HepG2 (cell line): Measurements from ENCODE around the gene CDC20. TPM values are rescaled to one million over a fixed set of nuclear protein-coding genes. Genes with fewer than 3 reads are reported as not detected.

Experiments
- BORCS8-MEF2B ChIP-seq: sonication (generic); formaldehyde crosslinking; IDR thresholded peaks from 2 replicates; pipeline ENCODE4 v1.8.0; 2022; ENCODE audit warnings: mild to moderate bottlenecking, missing genetic modification reagents
- GABPA ChIP-seq, 2 experiments: IDR thresholded peaks; 2 replicates each; pipeline ENCODE4 v1.6.1; 2011 to 2016; ENCODE audit warnings: low read depth in 2 of 2, low read length in 1 of 2, missing biosample characterization in 1 of 2, missing genetic modification characterization in 1 of 2
- HDAC1 ChIP-seq: sonication (generic); formaldehyde crosslinking; IDR thresholded peaks from 2 replicates; pipeline ENCODE4 v1.5.1; 2020; ENCODE audit warnings: mild to moderate bottlenecking, missing genetic modification reagents
- HOXA5 ChIP-seq: sonication (generic); formaldehyde crosslinking; IDR thresholded peaks from 2 replicates; pipeline ENCODE4 v1.4.0; 2020; ENCODE audit warnings: missing genetic modification reagents
- KLF16 ChIP-seq, 2 experiments: sonication (generic) in 1 of 2; formaldehyde crosslinking in 1 of 2; IDR thresholded peaks; 2 replicates each; pipeline versions ENCODE4 v1.6.1 to v1.8.0; 2016 to 2023; ENCODE audit warnings: missing genetic modification reagents in 2 of 2, missing compliant biosample characterization in 1 of 2
- NFYB ChIP-seq: sonication (generic); formaldehyde crosslinking; IDR thresholded peaks from 2 replicates; pipeline ENCODE4 v1.4.0; 2020; ENCODE audit warnings: missing genetic modification reagents
- NR2C2 ChIP-seq: sonication (generic); formaldehyde crosslinking; IDR thresholded peaks from 2 replicates; pipeline ENCODE4 v1.4.0; 2020; ENCODE audit warnings: missing genetic modification reagents, mild to moderate bottlenecking, moderate library complexity, borderline replicate concordance
- PITX1 ChIP-seq: sonication (generic); formaldehyde crosslinking; IDR thresholded peaks from 2 replicates; pipeline ENCODE4 v1.5.1; 2020; ENCODE audit warnings: mild to moderate bottlenecking, missing genetic modification reagents
- POLR2G ChIP-seq: fragments of 200-400 bp; formaldehyde crosslinking; IDR thresholded peaks from 2 replicates; pipeline ENCODE4 v1.6.1; 2018; ENCODE audit warnings: mild to moderate bottlenecking, low read depth, low read length, moderate library complexity
- XRCC5 ChIP-seq: fragments of 200-400 bp; formaldehyde crosslinking; optimal IDR thresholded peaks from 2 replicates; pipeline ENCODE3; 2017; ENCODE audit warnings: mild to moderate bottlenecking, low read length
- ZNF143 ChIP-seq: sonication (generic); formaldehyde crosslinking; IDR thresholded peaks from 2 replicates; pipeline ENCODE4 v1.4.0; 2020; ENCODE audit warnings: missing genetic modification reagents
- ZNF350 ChIP-seq: sonication (generic); formaldehyde crosslinking; IDR thresholded peaks from 2 replicates; pipeline ENCODE4 v1.4.0; 2020; ENCODE audit warnings: mild to moderate bottlenecking, low read depth, missing genetic modification reagents, borderline replicate concordance
- ZNF563 ChIP-seq: sonication (generic); formaldehyde crosslinking; IDR thresholded peaks from 2 replicates; pipeline ENCODE4 v1.8.0; 2022; ENCODE audit warnings: mild to moderate bottlenecking, moderate library complexity, missing genetic modification reagents
- ZNF567 ChIP-seq: sonication (generic); formaldehyde crosslinking; IDR thresholded peaks from 2 replicates; pipeline ENCODE4 v1.8.1; 2023; ENCODE audit warnings: mild to moderate bottlenecking, missing genetic modification reagents, borderline replicate concordance
- ZNF83 ChIP-seq: sonication (generic); formaldehyde crosslinking; IDR thresholded peaks from 2 replicates; pipeline ENCODE4 v1.4.0; 2020; ENCODE audit warnings: missing genetic modification reagents, mild to moderate bottlenecking, borderline replicate concordance
- polyA plus RNA-seq, 8 experiments: library from polyadenylated mRNA; depleted of rRNA in 3 of 8; stranded (reverse) in 7 of 8; unstranded in 1 of 8; fragments of >200 nt; fragmentation: Illumina TruSeq in 4 of 8; extraction: Trizol in 4 of 8; gene quantifications; 2 replicates each; pipeline versions ENCODE4 v1.2.1 to v1.2.3, GENCODE V29; 2011 to 2016; ENCODE audit warnings: low read depth in 4 of 8, missing spikeins in 1 of 8, mixed read lengths in 1 of 8; ENCODE audit not compliant: insufficient read depth in 1 of 8
- total RNA-seq, 5 experiments: library from RNA; depleted of rRNA; stranded (reverse); fragments of >200 nt; fragmentation: Illumina TruSeq; extraction: Trizol; gene quantifications; 2 replicates each; pipeline ENCODE4 v1.2.3, GENCODE V29; 2016; ENCODE audit warnings: low read depth in 1 of 5
- TF ChIP-seq, protein P1 (sequence below): sonication (generic); formaldehyde crosslinking; IDR thresholded peaks from 2 replicates; pipeline ENCODE4 v1.4.0; 2020; ENCODE audit warnings: mild to moderate bottlenecking, missing genetic modification reagents
- TF ChIP-seq, protein P2 (sequence below): sonication (generic); formaldehyde crosslinking; IDR thresholded peaks from 2 replicates; pipeline ENCODE4 v1.4.0; 2020; ENCODE audit warnings: mild to moderate bottlenecking, missing genetic modification reagents, borderline replicate concordance
- TF ChIP-seq, protein P3 (sequence below): sonication (generic); formaldehyde crosslinking; IDR thresholded peaks from 2 replicates; pipeline ENCODE4 v1.5.1; 2020; ENCODE audit warnings: mild to moderate bottlenecking, missing genetic modification reagents, moderate library complexity

The CDC20 gene
- total and polyA plus RNA-seq, 2 of the 13 experiments (the other 11 are each of a cell fraction or from before 2014, with no cell fraction given): 57.9 to 90.0 TPM

DNA sequence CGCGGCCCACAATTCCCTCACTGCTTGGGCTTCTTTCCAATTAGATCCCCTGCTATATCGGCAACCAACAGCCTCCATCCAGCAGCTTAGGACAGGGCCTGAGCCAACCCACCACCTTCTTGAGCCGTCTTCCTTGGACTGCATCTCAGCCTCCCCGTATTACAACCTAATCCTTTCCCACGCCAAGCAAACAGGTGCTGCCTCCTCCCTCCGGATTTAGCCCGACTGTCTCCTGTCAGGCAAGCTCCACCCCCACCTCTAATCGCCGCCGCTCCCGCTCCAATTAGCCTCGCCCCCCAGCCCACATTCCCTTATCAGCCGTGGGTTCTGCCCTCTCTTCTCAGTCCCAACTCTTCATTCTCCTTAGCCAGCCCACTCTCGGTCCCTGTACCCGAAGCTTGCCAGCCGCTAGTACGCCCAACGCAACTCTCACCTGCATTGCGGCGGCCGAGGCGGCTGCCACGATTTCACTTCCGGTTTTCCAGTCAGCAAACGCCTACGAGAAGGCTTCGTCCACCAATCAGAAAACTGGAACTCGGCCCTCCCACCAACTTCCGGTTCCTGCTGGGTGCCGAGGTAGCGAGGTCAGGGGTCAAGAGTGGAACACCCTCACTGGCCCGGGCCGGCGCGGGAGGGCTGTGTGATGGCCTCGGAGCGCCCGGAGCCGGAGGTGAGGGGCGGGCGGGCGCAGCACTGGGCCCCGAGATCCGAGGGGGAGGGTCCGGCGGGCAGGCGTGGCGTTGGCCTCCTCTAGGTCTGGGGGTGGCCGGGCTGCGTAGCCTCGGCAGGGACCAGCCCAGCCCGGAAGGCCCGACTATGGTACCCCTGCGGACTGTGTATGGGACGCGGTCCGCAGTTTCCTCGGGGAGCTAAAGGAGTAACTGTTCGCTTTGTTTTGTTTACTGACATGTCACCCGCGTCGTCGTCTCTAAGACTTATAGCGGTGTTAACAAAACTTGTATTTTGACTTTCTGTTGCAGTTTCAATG, 30.8 kb downstream of the CDC20 start, which contains the start of the genes MED8 and SZT2 (continued):
- TF ChIP-seq ZNF350 (CRISPR knock-in tag): peak; percentile 71; the same call in 1 of the 2 replicates
- TF ChIP-seq ZNF563 (CRISPR knock-in tag): peak; percentile 64; the same call in 1 of the 2 replicates
- peak; percentile 95 for TF ChIP-seq HDAC1
- peak; percentile 44; the same call in 1 of the 2 replicates for TF ChIP-seq ZNF143 (CRISPR knock-in tag)
- TF ChIP-seq XRCC5: peak; percentile 14
- no peak for TF ChIP-seq ZNF83
- peak; percentile 20; the same call in 1 of the 2 replicates for TF ChIP-seq ZNF567 (CRISPR knock-in tag)
- TF ChIP-seq KLF16 (CRISPR knock-in tag; IDR thresholded peaks at IDR 0.05): peak; percentile 42 to 69; a peak in 1 of 4 replicates
- no peak; the same call in 1 of the 2 replicates for TF ChIP-seq PITX1 (CRISPR knock-in tag)
- TF ChIP-seq, protein P1, sequence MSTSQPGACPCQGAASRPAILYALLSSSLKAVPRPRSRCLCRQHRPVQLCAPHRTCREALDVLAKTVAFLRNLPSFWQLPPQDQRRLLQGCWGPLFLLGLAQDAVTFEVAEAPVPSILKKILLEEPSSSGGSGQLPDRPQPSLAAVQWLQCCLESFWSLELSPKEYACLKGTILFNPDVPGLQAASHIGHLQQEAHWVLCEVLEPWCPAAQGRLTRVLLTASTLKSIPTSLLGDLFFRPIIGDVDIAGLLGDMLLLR (CRISPR knock-in tag): peak; percentile 54; the same call in 1 of the 2 replicates
- peak; percentile 96 for TF ChIP-seq POLR2G
- TF ChIP-seq BORCS8-MEF2B: peak; percentile 84
- TF ChIP-seq, protein P2, sequence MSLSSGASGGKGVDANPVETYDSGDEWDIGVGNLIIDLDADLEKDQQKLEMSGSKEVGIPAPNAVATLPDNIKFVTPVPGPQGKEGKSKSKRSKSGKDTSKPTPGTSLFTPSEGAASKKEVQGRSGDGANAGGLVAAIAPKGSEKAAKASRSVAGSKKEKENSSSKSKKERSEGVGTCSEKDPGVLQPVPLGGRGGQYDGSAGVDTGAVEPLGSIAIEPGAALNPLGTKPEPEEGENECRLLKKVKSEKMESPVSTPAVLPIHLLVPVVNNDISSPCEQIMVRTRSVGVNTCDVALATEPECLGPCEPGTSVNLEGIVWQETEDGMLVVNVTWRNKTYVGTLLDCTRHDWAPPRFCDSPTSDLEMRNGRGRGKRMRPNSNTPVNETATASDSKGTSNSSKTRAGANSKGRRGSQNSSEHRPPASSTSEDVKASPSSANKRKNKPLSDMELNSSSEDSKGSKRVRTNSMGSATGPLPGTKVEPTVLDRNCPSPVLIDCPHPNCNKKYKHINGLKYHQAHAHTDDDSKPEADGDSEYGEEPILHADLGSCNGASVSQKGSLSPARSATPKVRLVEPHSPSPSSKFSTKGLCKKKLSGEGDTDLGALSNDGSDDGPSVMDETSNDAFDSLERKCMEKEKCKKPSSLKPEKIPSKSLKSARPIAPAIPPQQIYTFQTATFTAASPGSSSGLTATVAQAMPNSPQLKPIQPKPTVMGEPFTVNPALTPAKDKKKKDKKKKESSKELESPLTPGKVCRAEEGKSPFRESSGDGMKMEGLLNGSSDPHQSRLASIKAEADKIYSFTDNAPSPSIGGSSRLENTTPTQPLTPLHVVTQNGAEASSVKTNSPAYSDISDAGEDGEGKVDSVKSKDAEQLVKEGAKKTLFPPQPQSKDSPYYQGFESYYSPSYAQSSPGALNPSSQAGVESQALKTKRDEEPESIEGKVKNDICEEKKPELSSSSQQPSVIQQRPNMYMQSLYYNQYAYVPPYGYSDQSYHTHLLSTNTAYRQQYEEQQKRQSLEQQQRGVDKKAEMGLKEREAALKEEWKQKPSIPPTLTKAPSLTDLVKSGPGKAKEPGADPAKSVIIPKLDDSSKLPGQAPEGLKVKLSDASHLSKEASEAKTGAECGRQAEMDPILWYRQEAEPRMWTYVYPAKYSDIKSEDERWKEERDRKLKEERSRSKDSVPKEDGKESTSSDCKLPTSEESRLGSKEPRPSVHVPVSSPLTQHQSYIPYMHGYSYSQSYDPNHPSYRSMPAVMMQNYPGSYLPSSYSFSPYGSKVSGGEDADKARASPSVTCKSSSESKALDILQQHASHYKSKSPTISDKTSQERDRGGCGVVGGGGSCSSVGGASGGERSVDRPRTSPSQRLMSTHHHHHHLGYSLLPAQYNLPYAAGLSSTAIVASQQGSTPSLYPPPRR (CRISPR knock-in tag): peak; percentile 67; the same call in 1 of the 2 replicates
- TF ChIP-seq GABPA (IDR thresholded peaks at IDR 0.05; ENCODE audit: low read depth, low read length): peak; percentile 87
- peak; percentile 98 for TF ChIP-seq GABPA (CRISPR knock-in tag; IDR thresholded peaks at IDR 0.05; ENCODE audit: low read depth)
- TF ChIP-seq HOXA5 (CRISPR knock-in tag): peak; percentile 43; the same call in 1 of the 2 replicates
- TF ChIP-seq, protein P3, sequence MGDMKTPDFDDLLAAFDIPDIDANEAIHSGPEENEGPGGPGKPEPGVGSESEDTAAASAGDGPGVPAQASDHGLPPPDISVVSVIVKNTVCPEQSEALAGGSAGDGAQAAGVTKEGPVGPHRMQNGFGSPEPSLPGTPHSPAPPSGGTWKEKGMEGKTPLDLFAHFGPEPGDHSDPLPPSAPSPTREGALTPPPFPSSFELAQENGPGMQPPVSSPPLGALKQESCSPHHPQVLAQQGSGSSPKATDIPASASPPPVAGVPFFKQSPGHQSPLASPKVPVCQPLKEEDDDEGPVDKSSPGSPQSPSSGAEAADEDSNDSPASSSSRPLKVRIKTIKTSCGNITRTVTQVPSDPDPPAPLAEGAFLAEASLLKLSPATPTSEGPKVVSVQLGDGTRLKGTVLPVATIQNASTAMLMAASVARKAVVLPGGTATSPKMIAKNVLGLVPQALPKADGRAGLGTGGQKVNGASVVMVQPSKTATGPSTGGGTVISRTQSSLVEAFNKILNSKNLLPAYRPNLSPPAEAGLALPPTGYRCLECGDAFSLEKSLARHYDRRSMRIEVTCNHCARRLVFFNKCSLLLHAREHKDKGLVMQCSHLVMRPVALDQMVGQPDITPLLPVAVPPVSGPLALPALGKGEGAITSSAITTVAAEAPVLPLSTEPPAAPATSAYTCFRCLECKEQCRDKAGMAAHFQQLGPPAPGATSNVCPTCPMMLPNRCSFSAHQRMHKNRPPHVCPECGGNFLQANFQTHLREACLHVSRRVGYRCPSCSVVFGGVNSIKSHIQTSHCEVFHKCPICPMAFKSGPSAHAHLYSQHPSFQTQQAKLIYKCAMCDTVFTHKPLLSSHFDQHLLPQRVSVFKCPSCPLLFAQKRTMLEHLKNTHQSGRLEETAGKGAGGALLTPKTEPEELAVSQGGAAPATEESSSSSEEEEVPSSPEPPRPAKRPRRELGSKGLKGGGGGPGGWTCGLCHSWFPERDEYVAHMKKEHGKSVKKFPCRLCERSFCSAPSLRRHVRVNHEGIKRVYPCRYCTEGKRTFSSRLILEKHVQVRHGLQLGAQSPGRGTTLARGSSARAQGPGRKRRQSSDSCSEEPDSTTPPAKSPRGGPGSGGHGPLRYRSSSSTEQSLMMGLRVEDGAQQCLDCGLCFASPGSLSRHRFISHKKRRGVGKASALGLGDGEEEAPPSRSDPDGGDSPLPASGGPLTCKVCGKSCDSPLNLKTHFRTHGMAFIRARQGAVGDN (CRISPR knock-in tag): peak; percentile 90
- TF ChIP-seq NFYB (CRISPR knock-in tag): peak; percentile 93
- TF ChIP-seq NR2C2 (CRISPR knock-in tag): peak; percentile 99
